ENCODE data around the gene HPS3.

DNA sequence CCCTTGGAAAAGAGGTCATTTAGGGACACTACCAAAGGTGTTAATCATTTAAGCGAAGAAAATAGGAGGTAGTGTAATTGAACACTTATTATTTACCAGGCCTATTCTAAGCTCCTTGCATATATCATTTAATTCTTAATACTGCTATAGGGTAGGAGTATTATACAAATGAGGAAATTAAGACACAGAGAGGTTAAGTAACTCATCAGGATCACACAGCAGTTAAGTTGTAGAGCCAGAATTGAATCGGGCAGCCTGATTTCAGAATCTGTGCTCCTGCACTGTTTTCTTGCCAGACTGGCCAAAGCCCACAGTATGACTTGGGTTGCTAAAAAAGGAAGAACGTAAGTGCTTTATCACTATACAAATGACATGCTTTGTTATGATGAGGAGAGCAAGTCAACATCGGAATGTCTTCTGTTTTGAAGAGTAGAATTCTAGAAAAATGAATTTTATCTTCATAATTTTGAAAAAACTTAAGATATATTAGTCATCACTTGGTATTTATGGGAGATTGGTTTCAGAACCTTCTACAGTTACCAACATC, 31.4 kb downstream of the HPS3 start:
- TF ChIP-seq CTCF (IDR thresholded peaks at IDR 0.05 in 4 of 5, conservative IDR thresholded peaks at IDR 0.05 in 1 of 5) (no peak), POLR2A (IDR thresholded peaks at IDR 0.05) (no peak)
